ENCODE results near the gene IGF2BP2. TPM values are rescaled to one million over a fixed set of nuclear protein-coding genes. Genes with fewer than 3 reads are reported as not detected.

The IGF2BP2 gene
- polyA plus RNA-seq, 1 experiment: 9.9 TPM

GRCh38 chr3:185784317-185784716, 40.5 kb downstream of the IGF2BP2 start:
- no peaks in the 10 kb centered on the region for H3K9me3 ChIP-seq (ENCODE audit: control insufficient read depth, insufficient read depth, low read length)
- no peaks in the 10 kb centered on the region for H3K27me3 ChIP-seq (ENCODE audit: control insufficient read depth, insufficient read depth, low read length)
- no peak overlapping the region for H3K27ac ChIP-seq (ENCODE audit: low read depth, low read length)
- DNase-seq (ENCODE audit: low read depth, low spot score): no peak
- no peak for TF ChIP-seq CTCF (IDR thresholded peaks at IDR 0.05; ENCODE audit: low read depth, low read length)
- ChIA-PET CTCF (no interaction called here), POLR2A (interaction anchor here (1.2 kb wide), 1 partner anchor 37 kb away, joined by 3 read pairs; no protein-coding TSS in a partner anchor)
- H3K4me3 ChIP-seq (ENCODE audit: low read depth, low read length): no peak overlapping the region

GRCh38 chr3:185781759-185782158, 43.1 kb downstream of the IGF2BP2 start:
- Histone ChIP-seq H3K27me3 (ENCODE audit: control insufficient read depth, insufficient read depth, low read length) (no peaks in the 10 kb centered on the region), H3K4me3 (ENCODE audit: low read depth, low read length) (no peak overlapping the region), H3K27ac (ENCODE audit: low read depth, low read length) (no peak overlapping the region), H3K9me3 (ENCODE audit: control insufficient read depth, insufficient read depth, low read length) (no peaks in the 10 kb centered on the region)
- DNase-seq (ENCODE audit: low read depth, low spot score): peak; percentile 51
- no peak for TF ChIP-seq CTCF (IDR thresholded peaks at IDR 0.05; ENCODE audit: low read depth, low read length)
- ChIA-PET CTCF (interaction anchor here (0.7 to 5.8 kb wide), 2 partner anchors 8 to 14 kb away, joined by 3 to 70 read pairs; no protein-coding TSS in a partner anchor), POLR2A (interaction anchor here (0.6 kb wide), 1 partner anchor 42 kb away, joined by 3 read pairs; no protein-coding TSS in a partner anchor)

GRCh38 chr3:185779461-185779860, 45.4 kb downstream of the IGF2BP2 start:
- POLR2A ChIA-PET: interaction anchor here (0.6 kb wide), 1 partner anchor 203 kb away, joined by 3 read pairs; no protein-coding TSS in a partner anchor
- no peak overlapping the region for H3K4me3 ChIP-seq (ENCODE audit: low read depth, low read length)
- no peak overlapping the region for H3K27ac ChIP-seq (ENCODE audit: low read depth, low read length)
- CTCF ChIA-PET: interaction anchor here (0.8 to 5.8 kb wide), 3 partner anchors 12 to 119 kb away, joined by 6 to 70 read pairs (median 6); no protein-coding TSS in a partner anchor
- no peaks in the 10 kb centered on the region for H3K27me3 ChIP-seq (ENCODE audit: control insufficient read depth, insufficient read depth, low read length)
- no peaks in the 10 kb centered on the region for H3K9me3 ChIP-seq (ENCODE audit: control insufficient read depth, insufficient read depth, low read length)
- TF ChIP-seq CTCF (IDR thresholded peaks at IDR 0.05; ENCODE audit: low read depth, low read length): no peak
- no peak for DNase-seq (ENCODE audit: low read depth, low spot score)

- Histone ChIP-seq H3K4me3 (ENCODE audit: low read depth, low read length) (no peak overlapping the region), H3K27ac (ENCODE audit: low read depth, low read length) (no peak overlapping the region), H3K27me3 (ENCODE audit: control insufficient read depth, insufficient read depth, low read length) (no peaks in the 10 kb centered on the region), H3K9me3 (ENCODE audit: control insufficient read depth, insufficient read depth, low read length) (no peaks in the 10 kb centered on the region)
- no peak for DNase-seq (ENCODE audit: low read depth, low spot score)
- TF ChIP-seq CTCF (IDR thresholded peaks at IDR 0.05; ENCODE audit: low read depth, low read length): no peak
- ChIA-PET CTCF (interaction anchor here (0.6 to 5.8 kb wide), 4 partner anchors 11 to 971 kb away, joined by 3 to 70 read pairs (median 4); no protein-coding TSS in a partner anchor), POLR2A (no interaction called here)
Observed at GRCh38 chr3:185778821-185779220, 46.0 kb downstream of the IGF2BP2 start.

- CTCF ChIA-PET: interaction anchor here (1.2 to 5.8 kb wide), 3 partner anchors 10 to 165 kb away, joined by 3 to 70 read pairs (median 6); no protein-coding TSS in a partner anchor
- no peak for TF ChIP-seq CTCF (IDR thresholded peaks at IDR 0.05; ENCODE audit: low read depth, low read length)
Observed at GRCh38 chr3:185778094-185778493, 46.7 kb downstream of the IGF2BP2 start.

More at GRCh38 chr3:185778094-185778493, 46.7 kb downstream of the IGF2BP2 start:
- POLR2A ChIA-PET: no interaction called here
- no peak for DNase-seq (ENCODE audit: low read depth, low spot score)
- Histone ChIP-seq H3K4me3 (ENCODE audit: low read depth, low read length) (no peak overlapping the region), H3K27me3 (ENCODE audit: control insufficient read depth, insufficient read depth, low read length) (no peaks in the 10 kb centered on the region), H3K27ac (ENCODE audit: low read depth, low read length) (no peak overlapping the region), H3K9me3 (ENCODE audit: control insufficient read depth, insufficient read depth, low read length) (no peaks in the 10 kb centered on the region)

All from AG04450 (cell line).